NCI-H187 treated with DMSO at 0.1 percent for 48 hours (cell line): Measurements from ENCODE around the gene TBX4.

Experiments
- DNase-seq: peaks from one replicate; lab custom pipeline; 2025; lab: John Stamatoyannopoulos, UW

TBX4 gene

DNA sequence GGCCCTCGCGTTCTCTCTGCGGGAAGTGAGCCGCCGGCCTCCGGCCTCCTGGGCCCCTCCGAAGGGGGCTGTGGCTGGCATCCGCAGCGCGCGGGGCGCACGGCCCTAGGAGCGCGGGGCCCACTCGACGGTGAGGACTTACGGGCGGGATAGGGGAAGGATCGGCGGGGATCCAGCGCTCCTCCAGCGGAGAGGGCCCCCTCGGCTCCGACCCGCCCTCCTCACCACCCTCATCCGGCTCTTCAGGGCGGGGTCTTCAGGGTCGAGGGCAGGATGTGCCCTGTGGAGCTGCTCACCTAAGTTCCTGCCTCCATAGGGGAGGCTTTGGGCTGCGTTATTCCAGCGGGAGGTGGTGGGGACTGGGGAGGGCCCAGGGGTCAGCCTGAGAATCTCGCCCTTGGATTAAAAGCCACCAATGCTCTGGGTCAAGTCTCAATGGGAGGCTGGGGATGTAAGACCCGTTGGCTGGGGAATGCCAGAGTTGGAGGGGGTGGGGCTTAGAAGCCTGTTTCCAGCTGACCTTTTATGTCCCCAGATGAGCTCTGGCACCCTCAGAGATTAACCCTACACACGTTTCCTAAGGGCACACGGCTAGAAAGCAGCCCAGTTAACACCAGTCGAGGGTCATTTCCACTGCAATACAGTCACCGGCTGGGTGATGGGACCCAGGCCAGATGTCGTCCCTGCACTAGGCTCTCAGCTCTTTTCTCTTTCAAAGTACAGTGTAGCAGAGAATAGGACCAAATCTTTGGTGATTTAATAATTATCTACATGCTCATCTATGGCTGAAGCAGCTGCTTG is 39.2 kb upstream of the TBX4 start:
- DNase-seq: no peak

DNA sequence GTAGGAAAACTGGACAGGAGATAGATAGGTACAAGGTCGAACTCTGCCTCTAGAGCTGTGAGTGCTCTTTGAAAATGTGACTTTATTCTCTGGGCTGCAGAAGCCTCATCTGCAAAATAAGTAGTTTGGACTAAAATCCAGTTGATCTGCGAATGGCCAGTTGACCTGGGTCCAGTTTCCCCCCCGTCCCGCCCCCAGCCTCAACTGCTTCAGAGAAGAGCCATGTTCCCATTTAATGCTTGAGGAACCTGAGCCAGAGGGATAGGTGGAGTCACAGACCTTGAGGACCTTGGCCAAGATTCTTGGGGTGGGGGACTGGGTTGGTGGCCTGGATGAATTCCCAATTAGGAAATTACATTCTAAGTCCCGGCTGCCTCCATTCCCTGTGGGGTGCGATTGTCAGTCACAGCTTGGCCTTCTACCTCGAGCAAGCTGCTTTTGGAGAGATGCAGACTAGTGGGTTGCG is 38.5 kb upstream of the TBX4 start:
- DNase-seq: no peak

DNA sequence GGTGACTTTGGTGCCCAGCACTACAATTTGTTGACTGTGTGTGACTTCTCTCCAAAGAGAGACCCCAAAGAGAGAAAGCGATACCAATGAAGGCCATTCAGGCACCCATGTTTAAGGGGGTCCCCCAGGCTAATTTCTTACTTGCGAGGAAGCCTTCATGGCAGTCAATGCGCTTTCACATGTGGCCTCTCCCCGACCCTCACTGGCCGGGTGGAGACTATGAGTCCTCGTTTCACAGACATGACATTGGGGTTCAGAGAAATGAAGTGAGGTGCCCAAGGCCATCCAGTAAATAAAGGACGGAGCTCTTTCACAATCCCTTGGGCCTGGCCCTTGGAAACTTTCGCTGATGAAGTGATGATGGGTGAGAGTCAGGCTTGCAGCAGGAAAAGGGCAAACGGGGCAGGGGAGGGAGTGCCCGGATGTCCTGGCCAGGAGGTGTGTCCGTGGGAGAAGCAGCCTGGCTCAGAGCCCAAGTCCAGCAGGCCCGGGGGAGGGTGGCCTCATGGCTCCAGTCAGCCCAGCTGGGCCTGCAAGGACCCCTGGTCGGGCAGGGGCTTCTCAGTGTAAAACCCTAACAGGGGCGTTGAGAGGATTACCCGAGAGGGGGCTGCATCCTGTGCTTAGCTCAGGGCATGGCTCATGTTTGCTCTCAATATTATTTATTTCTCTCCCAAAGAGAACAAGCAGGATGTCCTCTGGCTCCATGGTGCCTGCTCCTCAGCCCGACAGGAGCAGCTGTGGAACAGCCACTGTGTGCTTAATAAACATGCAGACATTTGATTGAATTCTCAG is 37.9 kb upstream of the TBX4 start:
- no peak for DNase-seq

DNA sequence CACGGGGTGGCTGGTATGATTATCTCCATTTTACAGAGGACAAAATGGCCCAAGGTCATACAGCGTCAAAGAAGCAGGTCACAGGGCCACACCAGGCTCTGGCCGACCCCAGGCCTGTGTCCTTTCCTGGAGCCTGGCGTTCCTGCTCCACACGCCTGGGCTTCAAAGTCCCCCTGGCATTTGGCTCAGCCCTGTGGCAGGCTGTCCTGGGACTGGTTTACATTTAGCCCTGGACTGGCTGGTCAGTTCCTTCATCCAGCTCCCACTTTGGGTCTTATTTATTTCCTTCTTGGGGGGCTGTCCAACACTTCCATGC is 37.3 kb upstream of the TBX4 start:
- DNase-seq: no peak

DNA sequence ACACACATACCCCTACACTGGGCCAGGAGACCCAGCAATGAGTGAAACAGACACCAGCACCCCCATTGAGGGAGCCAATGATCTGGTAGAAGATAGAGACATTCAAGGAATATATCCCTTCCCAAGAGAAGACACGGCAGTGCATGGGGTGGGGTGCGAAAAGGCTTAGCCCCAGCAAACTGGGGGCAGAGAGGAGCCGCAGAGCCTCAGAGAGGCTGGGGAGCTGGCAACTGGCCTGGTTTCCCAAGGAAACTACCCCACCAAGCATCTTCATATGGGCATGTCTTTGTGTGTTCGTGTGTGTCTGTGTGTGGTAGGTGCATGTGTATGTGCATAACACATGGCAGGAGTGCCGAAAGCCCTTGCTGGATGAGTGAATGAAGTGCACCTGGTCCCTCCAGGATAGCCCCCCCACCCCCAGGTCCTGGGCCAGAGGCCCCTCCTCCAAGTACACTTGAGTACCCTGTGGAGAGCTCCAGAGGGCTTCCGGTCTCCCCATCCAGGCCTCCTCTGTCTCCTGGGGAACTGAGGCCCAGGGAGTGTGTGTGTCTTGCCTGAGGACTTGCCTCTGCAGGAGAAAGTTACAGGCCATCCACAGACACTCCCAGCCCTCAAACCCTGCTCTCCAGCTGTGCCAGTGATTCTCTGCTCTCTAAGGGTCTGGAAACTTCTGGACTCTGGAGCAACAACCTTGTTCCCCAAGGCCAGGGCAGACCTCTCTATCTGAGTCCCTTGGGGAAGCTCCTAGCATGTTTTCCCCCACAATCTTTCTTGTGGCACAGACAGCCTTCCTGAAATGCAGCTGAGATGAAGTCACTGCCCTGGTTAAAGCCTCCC is 36.6 kb upstream of the TBX4 start:
- DNase-seq: no peak

DNA sequence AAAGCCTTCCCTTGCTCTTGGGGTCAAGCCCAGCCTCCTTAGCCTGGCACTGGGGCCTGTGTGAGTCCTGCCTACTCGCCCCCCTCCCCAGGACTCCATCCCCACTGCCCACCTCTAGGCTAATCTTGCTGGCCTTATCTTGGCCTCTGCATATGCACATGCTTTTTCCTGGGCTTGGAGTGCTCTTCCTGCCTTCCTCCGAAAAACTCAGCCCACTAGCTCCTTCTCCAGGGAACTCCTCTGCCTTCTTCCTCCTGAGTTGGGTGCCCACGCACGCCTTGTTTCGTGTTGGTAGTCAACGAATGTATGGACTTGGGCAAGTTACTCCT is 36.0 kb upstream of the TBX4 start:
- DNase-seq: no peak

DNA sequence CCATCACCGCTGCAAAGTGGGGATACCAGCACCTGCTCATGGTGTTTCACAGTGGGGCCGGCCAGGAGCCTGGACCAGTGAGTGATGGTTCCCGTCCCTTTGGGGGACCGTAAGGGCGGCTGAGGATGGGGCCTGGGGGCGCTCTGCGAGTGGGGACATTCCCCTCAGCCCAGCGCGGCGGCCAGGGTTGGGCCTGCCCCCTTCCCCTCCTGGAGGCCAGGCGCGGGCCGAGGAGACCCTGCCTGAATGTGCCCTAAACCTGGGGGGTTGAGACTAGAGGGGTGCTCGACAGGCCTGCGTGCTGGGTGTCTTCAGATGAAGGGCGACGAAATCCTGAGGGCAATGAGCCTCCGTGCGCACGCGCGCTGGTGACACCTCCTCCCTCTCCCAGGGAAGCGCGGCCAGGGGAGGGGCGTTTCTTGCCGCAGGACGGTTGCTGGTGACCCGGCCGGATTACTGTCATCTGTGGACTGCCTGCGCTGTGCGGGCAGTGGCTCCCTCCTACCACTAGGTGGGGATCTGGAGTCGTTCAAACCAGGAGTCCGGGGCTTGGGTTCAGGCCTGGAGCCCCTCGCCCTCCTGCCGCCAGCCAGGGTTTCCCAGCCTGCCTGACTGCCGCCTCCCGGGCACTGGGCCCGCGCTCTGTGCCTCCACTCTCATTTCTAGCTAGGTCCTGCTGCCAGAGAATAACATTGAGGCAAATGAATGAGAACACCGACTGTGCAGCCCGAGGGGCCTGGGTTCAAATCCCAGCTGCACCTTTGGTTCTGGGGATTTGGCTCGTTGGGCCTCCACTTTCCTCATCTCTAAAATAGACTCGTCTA is 35.5 kb upstream of the TBX4 start:
- DNase-seq: peak; percentile 18

DNA sequence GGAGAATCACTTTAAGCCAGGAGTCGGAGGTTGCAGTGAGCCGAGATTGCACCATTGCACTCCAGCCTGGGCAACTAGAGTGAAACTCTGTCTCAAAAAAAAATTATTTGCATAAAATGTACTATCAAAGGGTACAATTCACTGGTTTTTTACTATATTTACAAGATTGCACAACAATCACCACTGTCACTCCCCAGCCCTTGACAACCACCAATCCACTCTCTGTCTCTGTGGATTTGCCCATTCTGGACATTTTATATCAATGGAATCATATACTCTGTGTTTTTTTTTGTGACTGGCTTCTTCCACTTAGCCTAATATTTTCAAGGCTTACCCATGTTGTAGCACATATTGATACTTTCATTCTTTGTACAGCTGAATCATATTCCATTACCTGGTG is 33.8 kb upstream of the TBX4 start:
- no peak for DNase-seq

DNA sequence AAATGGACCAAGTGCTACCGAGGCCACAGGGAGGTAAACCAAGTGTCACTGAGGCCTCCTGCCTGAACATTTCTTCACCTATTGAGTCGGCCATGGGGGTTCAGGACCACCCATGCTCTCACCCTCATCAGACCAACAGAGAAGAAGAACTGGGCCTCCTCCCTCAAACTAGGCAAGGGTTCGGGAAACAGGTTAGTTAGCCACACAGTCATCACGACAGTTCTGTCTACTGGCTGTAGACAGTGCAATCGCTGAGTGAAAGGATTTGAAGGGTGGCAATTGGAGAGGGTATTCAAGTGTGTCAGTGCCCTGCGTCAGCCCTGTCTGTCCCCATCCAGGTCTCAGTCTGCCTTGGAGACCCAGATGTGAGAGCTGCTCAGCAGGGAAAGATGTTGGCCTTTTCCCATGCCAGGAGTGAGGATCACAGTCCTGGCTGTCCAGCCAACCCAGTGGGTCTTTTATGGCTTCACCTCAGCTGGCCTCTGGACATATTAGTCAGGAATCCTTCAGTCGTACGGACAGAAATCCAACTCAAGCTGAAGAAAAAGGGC is 32.7 kb upstream of the TBX4 start:
- no peak for DNase-seq

DNA sequence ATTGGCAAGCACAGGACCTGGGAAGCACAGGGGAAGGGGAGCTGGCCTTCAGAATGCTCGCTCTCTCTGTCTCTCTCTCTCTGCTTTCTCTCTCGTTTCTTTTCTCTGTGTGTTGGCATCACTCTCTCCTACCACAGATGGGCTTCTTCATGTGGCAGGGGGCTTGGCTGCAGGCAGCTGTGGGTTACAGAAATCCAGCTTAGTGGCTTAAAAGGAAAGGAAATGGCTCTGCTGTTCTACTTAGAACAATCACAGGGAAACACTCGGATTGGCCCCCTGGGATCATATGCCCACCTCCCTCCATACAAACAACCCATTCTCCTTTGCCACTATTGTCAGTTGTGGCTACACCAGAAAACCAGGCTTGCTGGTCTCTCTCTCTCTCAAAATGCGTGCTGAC is 32.2 kb upstream of the TBX4 start:
- no peak for DNase-seq

DNA sequence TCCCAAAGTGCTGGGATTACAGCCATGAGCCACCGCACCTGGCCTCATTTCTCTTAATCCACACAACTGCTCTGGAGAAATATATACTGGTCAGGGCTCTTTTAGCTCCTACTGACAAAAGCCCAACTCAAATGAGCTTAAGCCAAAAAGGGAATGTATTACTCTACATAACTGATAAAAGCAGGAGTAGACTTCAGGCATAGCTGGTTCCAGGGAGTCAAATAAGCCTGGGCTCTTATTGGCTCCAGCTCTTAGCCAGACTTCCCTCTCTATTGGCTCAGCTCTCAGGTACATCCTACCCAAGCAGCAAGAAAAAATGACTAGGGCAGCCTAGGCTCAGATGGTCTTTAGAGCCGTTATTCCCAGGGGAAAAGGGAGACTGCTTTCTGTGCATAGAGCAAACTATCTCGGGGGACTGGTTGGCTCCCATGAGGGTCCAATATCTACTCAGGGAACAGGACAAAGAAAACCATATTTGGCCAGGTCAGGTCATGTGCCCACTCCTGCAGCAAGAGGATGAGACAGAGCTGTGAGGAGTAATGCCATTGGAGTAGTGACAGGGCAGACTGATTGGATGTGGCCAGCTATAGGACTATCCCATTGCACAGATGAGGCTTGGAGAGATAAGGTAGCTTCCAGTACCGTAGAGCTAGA is 31.4 kb upstream of the TBX4 start:
- DNase-seq: no peak

DNA sequence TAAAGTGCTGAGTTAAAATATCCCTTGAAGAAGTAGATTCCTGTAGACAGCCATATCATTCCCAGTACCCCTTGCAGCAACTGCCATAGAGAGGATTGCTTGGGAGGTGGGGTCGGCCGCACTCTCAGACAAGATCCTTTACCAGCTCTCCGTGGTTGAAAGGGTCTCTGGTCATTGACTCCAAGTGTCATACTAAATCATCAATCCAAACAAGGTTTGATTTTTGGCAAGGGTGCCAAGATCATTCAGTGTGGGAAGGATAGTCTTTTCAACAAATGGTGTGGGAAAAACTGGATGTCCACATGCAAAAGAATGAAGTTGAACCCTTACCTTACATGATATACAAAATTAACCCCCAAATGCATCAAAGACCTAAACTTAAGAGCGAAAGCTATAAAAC is 30.8 kb upstream of the TBX4 start:
- no peak for DNase-seq

DNA sequence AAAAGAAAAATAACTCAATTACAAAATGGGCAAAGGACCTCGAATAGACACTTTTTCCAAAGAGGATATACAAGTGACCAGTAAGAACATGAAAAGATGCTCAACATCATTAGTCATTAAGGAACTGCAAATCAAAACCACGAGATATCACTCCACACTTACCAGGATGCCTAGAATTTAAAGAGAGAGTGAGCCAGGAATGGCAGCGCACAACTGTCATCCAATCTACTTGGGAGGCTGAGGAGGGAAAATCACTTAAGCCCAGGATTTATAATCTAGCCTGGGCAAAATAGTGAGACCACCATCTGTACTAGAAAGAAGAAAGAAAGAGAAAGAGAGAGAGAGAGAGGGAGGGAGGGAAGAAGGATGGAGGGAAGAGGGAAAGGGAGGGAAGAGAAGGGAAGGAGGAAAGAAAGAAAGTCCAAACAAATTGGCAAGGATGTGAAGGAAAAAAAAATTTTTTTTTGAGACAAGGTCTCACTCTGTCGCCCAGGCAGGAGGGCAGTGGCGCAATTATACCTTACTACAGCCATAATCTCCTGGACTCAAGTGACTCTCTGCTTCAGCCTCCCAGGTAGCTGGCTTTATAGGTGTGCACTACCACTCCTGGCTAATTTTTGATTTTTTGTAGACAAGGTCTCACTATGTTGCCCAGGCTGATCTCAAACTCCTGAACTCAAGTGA is 30.0 kb upstream of the TBX4 start:
- no peak for DNase-seq

DNA sequence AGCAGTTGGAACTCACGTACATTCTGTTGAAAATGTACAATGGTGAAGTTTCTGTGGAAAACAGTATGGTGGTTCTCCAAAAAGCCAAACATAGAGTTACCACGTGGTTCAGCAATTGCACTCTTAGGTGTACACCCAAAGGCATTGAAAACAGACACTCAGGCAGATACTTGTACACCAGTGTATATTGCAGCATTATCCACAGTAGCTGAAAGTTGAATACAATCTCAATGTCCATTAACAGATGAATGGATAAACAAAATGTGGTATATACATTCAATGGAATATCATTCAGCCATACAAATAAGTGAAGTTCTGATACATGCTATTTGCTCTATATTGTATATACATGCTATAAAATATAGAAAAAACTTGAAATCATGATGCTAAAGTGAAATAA is 29.4 kb upstream of the TBX4 start:
- no peak for DNase-seq

DNA sequence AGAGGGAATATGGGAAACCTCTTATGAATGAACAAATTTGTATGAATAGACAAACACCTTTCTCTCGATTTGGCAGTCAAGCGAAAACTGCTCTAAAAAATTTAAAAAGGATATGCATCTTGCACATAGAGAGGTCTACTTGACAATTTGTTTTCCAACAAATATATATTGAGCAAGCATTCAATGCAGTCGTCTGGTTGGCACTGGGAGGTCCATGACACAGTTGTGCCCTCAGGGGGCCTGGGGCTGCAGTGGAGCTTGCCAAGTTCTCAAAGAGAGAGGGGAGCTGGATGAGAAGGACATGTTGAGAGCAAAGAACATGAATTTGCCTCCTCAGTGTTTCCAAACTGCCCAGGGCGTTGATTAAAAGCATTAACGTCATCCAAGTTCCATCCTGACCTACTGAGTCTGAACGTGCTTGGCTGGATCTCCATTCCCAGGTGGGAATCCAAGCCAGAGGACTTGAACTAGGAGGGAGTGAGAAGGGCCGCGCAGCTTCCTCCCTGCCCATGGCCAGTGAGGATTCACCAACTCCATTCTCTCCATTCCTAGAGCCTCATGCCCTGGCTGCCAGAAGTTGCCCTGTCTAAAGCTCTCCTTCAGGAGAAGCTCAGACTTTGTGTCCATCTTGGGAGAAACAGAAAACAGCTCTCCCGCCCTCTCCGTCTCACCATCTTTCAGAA is 28.1 kb upstream of the TBX4 start:
- no peak for DNase-seq

DNA sequence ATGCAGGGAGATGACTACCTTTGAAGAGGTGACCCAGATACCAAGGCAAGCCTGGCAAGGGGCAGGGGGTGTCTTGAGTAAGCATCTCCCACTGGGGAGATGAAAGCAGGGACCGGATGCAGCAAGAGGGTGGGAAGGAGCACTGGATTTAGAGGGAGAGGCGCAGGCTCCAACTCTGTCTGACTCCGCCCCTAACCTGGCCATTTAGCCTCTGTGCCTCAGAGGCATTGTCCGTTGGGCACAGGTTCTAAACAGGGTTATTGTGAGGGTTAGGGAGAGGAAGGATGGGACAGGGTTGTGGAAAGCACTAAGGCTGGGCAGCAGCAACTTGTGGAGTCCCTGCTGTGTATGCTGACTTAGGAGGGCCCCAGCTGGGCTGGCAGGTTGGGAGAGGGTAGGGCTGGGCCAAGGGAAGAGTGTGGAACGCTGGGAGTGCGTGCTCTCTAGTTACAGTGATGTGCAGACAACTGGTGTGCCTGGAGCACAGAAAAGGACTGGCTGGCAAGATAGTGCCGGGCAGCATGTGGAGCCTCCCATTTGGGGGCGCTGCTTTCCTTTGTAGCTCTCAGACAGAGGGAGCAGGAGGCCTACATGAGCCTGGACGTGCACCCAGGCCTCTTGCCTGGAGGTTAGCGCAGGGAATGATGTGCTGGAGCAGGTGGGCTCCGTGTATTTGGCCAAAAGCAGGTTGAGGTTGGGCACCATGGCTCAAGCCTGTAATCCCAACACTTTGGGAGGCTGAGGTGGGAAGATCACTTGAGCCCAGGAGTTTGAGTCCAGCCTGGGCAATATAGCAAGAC is 26.3 kb upstream of the TBX4 start:
- no peak for DNase-seq

DNA sequence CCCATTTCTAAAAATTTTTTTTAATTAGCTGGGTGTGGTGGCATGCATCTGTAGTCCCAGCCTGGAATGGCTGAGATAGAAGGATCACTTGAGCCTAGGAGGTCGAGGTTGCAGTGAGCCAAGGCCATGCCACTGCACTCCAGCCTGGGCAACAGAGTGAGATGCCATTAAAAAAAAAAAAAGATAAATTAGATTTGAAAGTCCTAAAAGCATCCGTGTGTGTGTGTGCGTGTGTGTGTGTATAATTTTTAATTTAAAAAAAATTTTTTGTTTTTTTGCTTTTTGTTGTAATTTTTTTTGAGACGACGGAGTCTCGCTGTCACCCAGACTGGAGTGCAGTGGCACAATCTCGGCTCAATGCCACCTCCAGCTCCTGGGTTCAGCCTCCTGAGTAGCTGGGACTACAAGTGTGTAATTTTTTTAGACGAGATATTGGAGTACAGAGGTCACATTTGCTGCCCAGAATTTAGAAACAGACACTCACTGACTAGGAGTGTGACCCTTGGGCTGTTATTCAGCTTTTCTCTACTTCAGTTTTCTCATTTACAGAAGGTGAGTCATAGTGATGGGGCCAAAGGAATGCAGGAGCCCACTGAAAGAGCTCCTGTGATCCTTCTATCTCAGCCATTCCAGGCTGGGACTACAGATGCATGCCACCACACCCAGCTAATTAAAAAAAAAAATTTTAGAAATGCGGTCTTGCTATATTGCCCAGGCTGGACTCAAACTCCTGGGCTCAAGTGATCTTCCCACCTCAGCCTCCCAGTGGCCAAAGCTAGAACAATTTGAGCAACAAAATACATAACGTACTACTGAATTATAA is 25.5 kb upstream of the TBX4 start:
- DNase-seq: no peak

DNA sequence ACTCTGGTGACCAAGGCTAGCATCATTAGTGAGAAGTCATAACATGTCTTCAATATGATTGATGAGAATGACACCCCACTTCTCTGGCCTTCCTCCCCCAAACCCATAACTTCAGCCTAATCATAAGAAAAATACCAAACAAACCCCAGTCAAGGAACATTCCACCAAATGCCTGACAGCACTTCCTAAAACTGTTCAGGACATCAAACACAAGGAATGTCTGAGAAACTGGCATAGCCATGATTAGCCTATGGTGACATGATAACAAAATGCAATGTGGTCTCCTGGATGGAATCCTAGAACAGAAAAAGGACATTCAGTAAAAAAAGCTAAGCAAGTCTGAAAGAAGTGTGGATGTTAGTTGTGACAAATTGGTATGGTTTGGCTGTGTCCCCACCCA is 24.7 kb upstream of the TBX4 start:
- no peak for DNase-seq
